ENCODE data around the gene SNX13.

The SNX13 gene

GRCh38 chr7:17863095-17863808 is 77.0 kb downstream of the SNX13 start:
- TF ChIP-seq EZH2 (IDR thresholded peaks at IDR 0.05) (no peak), FOXP2 (optimal IDR thresholded peaks at IDR 0.05; ENCODE audit: control extremely low read depth, extremely low read length, insufficient read depth) (no peak), POLR2AphosphoS5 (IDR thresholded peaks at IDR 0.05; ENCODE audit: borderline replicate concordance, low read depth, low read length) (no peak)
- DNase-seq (ENCODE audit: low read depth, low spot score) = no peak
- no peak overlapping the region for H3K9ac ChIP-seq (ENCODE audit: insufficient read length)
- peaks cover 9% of the 10 kb centered on the region for H3K9me3 ChIP-seq (ENCODE audit: low read depth, low read length)
- H3K27ac ChIP-seq = no peak overlapping the region
- no peak overlapping the region for H3K4me3 ChIP-seq
- H3K36me3 ChIP-seq (ENCODE audit: insufficient read depth, low read length) = peaks cover 58% of the 10 kb centered on the region

GRCh38 chr7:17856251-17856650 is 84.0 kb downstream of the SNX13 start:
- no peak for DNase-seq (ENCODE audit: low read depth, low spot score)
- Histone ChIP-seq H3K27ac (no peak overlapping the region), H3K9ac (ENCODE audit: insufficient read length) (no peak overlapping the region), H3K4me3 (no peak overlapping the region), H3K9me3 (ENCODE audit: low read depth, low read length) (no peaks in the 10 kb centered on the region; the same call in 1 of the 2 replicates), H3K36me3 (ENCODE audit: insufficient read depth, low read length) (peaks cover 34% of the 10 kb centered on the region)
- TF ChIP-seq FOXP2 (optimal IDR thresholded peaks at IDR 0.05; ENCODE audit: control extremely low read depth, extremely low read length, insufficient read depth) (no peak), POLR2AphosphoS5 (IDR thresholded peaks at IDR 0.05; ENCODE audit: borderline replicate concordance, low read depth, low read length) (no peak), EZH2 (IDR thresholded peaks at IDR 0.05) (no peak)

GRCh38 chr7:17855202-17855601 is 85.1 kb downstream of the SNX13 start:
- no peaks in the 10 kb centered on the region; the same call in 1 of the 2 replicates for H3K9me3 ChIP-seq (ENCODE audit: low read depth, low read length)
- H3K4me3 ChIP-seq = no peak overlapping the region
- H3K36me3 ChIP-seq (ENCODE audit: insufficient read depth, low read length) = peaks cover 29% of the 10 kb centered on the region
- no peak overlapping the region for H3K9ac ChIP-seq (ENCODE audit: insufficient read length)
- DNase-seq (ENCODE audit: low read depth, low spot score) = no peak
- TF ChIP-seq FOXP2 (optimal IDR thresholded peaks at IDR 0.05; ENCODE audit: control extremely low read depth, extremely low read length, insufficient read depth) (no peak), EZH2 (IDR thresholded peaks at IDR 0.05) (no peak), POLR2AphosphoS5 (IDR thresholded peaks at IDR 0.05; ENCODE audit: borderline replicate concordance, low read depth, low read length) (no peak)
- no peak overlapping the region for H3K27ac ChIP-seq

- Histone ChIP-seq H3K36me3 (ENCODE audit: insufficient read depth, low read length) (peaks cover 26% of the 10 kb centered on the region), H3K9me3 (ENCODE audit: low read depth, low read length) (no peaks in the 10 kb centered on the region; the same call in 1 of the 2 replicates), H3K9ac (ENCODE audit: insufficient read length) (no peak overlapping the region), H3K27ac (no peak overlapping the region), H3K4me3 (no peak overlapping the region)
- TF ChIP-seq FOXP2 (optimal IDR thresholded peaks at IDR 0.05; ENCODE audit: control extremely low read depth, extremely low read length, insufficient read depth) (no peak), EZH2 (IDR thresholded peaks at IDR 0.05) (no peak), POLR2AphosphoS5 (IDR thresholded peaks at IDR 0.05; ENCODE audit: borderline replicate concordance, low read depth, low read length) (no peak)
- DNase-seq (ENCODE audit: low read depth, low spot score) = no peak
Observed at GRCh38 chr7:17854261-17855047, 85.8 kb downstream of the SNX13 start.

GRCh38 chr7:17852361-17852760 is 87.9 kb downstream of the SNX13 start:
- Histone ChIP-seq H3K36me3 (ENCODE audit: insufficient read depth, low read length) (peaks cover 21% of the 10 kb centered on the region), H3K27ac (no peak overlapping the region), H3K9me3 (ENCODE audit: low read depth, low read length) (no peaks in the 10 kb centered on the region), H3K9ac (ENCODE audit: insufficient read length) (no peak overlapping the region), H3K4me3 (no peak overlapping the region)
- no peak for DNase-seq (ENCODE audit: low read depth, low spot score)
- TF ChIP-seq POLR2AphosphoS5 (IDR thresholded peaks at IDR 0.05; ENCODE audit: borderline replicate concordance, low read depth, low read length) = no peak

GRCh38 chr7:17849504-17849903 is 90.8 kb downstream of the SNX13 start:
- no peak for DNase-seq (ENCODE audit: low read depth, low spot score)
- TF ChIP-seq POLR2AphosphoS5 (IDR thresholded peaks at IDR 0.05; ENCODE audit: borderline replicate concordance, low read depth, low read length) = no peak
- no peak for TF ChIP-seq FOXP2 (optimal IDR thresholded peaks at IDR 0.05; ENCODE audit: control extremely low read depth, extremely low read length, insufficient read depth)
- TF ChIP-seq EZH2 (IDR thresholded peaks at IDR 0.05) = no peak

GRCh38 chr7:17848516-17848915 is 91.8 kb downstream of the SNX13 start:
- Histone ChIP-seq H3K27ac (no peak overlapping the region), H3K9me3 (ENCODE audit: low read depth, low read length) (no peaks in the 10 kb centered on the region), H3K9ac (ENCODE audit: insufficient read length) (no peak overlapping the region), H3K36me3 (ENCODE audit: insufficient read depth, low read length) (peaks cover 16% of the 10 kb centered on the region), H3K4me3 (no peak overlapping the region)
- TF ChIP-seq FOXP2 (optimal IDR thresholded peaks at IDR 0.05; ENCODE audit: control extremely low read depth, extremely low read length, insufficient read depth) (no peak), EZH2 (IDR thresholded peaks at IDR 0.05) (no peak), POLR2AphosphoS5 (IDR thresholded peaks at IDR 0.05; ENCODE audit: borderline replicate concordance, low read depth, low read length) (no peak)
- DNase-seq (ENCODE audit: low read depth, low spot score) = no peak

More at GRCh38 chr7:17849504-17849903, 90.8 kb downstream of the SNX13 start:
- H3K27ac ChIP-seq = no peak overlapping the region
- H3K9ac ChIP-seq (ENCODE audit: insufficient read length) = no peak overlapping the region
- no peak overlapping the region for H3K4me3 ChIP-seq
- H3K36me3 ChIP-seq (ENCODE audit: insufficient read depth, low read length) = peaks cover 15% of the 10 kb centered on the region
- no peaks in the 10 kb centered on the region for H3K9me3 ChIP-seq (ENCODE audit: low read depth, low read length)

- Histone ChIP-seq H3K9ac (ENCODE audit: insufficient read length) (no peak overlapping the region), H3K9me3 (ENCODE audit: low read depth, low read length) (no peaks in the 10 kb centered on the region), H3K27ac (no peak overlapping the region), H3K36me3 (ENCODE audit: insufficient read depth, low read length) (peaks cover 26% of the 10 kb centered on the region), H3K4me3 (no peak overlapping the region)
- DNase-seq (ENCODE audit: low read depth, low spot score) = no peak
- no peak for TF ChIP-seq POLR2AphosphoS5 (IDR thresholded peaks at IDR 0.05; ENCODE audit: borderline replicate concordance, low read depth, low read length)
Observed at GRCh38 chr7:17846935-17847334, 93.4 kb downstream of the SNX13 start.
